ENCODE results near the gene OPN1MW2. TPM values are rescaled to one million over a fixed set of nuclear protein-coding genes. Genes with fewer than 3 reads are reported as not detected.
"Not testable (repeated sequence)": the region's sequence is repeated elsewhere in the genome, so short reads cannot be mapped to it uniquely, and the experiment has no call there.

Gene OPN1MW2
- total RNA-seq, 1 experiment from 2014 or later: not detected

DNA sequence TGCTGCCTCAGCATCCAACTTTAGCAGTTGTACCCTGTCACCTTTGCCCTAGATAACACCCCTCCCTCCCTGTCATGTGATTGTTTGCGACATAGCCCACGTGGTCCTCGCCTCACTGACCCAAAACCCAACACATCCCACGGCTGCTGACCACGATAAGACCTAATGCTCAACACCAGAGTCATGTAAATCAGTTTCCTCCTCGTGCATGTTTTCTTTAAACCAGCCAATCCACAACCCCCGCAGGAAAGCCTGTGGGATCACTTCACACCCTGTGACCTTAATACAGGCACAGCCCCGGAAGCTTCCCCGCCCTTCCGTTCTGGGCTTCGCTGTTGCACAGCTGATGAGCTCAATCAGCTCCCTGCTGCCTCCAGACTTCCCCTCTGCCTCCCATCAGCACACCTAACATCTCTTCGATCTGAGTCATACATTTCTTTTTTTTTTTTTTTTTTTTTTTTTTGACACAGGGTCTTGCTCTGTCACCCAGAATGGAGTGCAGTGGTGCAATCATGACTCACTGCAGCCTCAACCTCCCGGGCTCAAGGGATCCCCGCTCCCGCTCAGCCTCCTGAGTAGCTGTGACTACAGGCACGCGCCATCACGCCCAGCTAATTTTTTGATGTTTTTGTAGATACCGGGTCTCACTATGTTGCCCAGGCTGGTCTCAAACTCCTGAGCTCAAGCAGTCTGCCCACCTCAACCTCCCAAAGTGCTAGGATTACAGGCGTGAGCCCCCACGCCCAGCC, 9.7 kb upstream of the OPN1MW2 start:
- H4K20me1 ChIP-seq (ENCODE audit: control insufficient read depth, insufficient read depth, insufficient read length); H3K27me3 ChIP-seq (ENCODE audit: insufficient read depth, low read length); H3K4me2 ChIP-seq (ENCODE audit: insufficient read depth, insufficient read length, low read length); H2BK5ac ChIP-seq (ENCODE audit: insufficient read length, low read length); H3K9ac ChIP-seq (ENCODE audit: extremely low read depth, insufficient read length, low read length); H3K36me3 Mint-ChIP-seq (ENCODE audit: insufficient read depth in 1 of 3, low read depth in 3 of 3); H2BK15ac ChIP-seq (ENCODE audit: low read depth, low read length); H4K91ac ChIP-seq (ENCODE audit: insufficient read length, low read depth, low read length); H3T11ph ChIP-seq (ENCODE audit: low read length); H3K9me3 Mint-ChIP-seq; H3K14ac ChIP-seq (ENCODE audit: insufficient read depth, low read length); H3K9me3 ChIP-seq (ENCODE audit: control insufficient read depth, low read depth, low read length); H3K79me1 ChIP-seq (ENCODE audit: insufficient read depth, low read depth, low read length, poor library complexity, severe bottlenecking); H3K18ac ChIP-seq (ENCODE audit: insufficient read length, low read depth, low read length); H2BK12ac ChIP-seq (ENCODE audit: insufficient read length, low read depth, low read length); H3K27ac ChIP-seq (ENCODE audit: insufficient read length, low read depth, low read length); H3K4me3 Mint-ChIP-seq; H3K4me1 ChIP-seq (ENCODE audit: insufficient read depth, low read length); H3K56ac ChIP-seq (ENCODE audit: insufficient read length, low read depth, low read length); H3K4ac ChIP-seq (ENCODE audit: low read depth, low read length); H3K4me1 Mint-ChIP-seq; H2AFZ ChIP-seq (ENCODE audit: low read length); H3K27me3 Mint-ChIP-seq (ENCODE audit: low read depth); H3K79me2 ChIP-seq (ENCODE audit: insufficient read depth, low read length); H3K23ac ChIP-seq (ENCODE audit: insufficient read length, low read depth, low read length); DNase-seq; H4K8ac ChIP-seq (replicated peaks; ENCODE audit: insufficient read length, low read depth, low read length); H2AK5ac ChIP-seq (ENCODE audit: insufficient read length, low read length); H2BK20ac ChIP-seq (ENCODE audit: low read depth, low read length, poor library complexity, severe bottlenecking); H2BK120ac ChIP-seq (ENCODE audit: low read depth, low read length, poor library complexity, severe bottlenecking); H3K27ac Mint-ChIP-seq; H3K23me2 ChIP-seq (ENCODE audit: insufficient read length, low read depth, low read length, poor library complexity, severe bottlenecking); H4K5ac ChIP-seq (ENCODE audit: insufficient read length, low read depth, low read length): not testable (repeated sequence)
- no CpG with 5 or more reads among the region's 21 CpGs for WGBS (ENCODE audit: extremely low coverage, insufficient read length, low lambda C conversion rate)

DNA sequence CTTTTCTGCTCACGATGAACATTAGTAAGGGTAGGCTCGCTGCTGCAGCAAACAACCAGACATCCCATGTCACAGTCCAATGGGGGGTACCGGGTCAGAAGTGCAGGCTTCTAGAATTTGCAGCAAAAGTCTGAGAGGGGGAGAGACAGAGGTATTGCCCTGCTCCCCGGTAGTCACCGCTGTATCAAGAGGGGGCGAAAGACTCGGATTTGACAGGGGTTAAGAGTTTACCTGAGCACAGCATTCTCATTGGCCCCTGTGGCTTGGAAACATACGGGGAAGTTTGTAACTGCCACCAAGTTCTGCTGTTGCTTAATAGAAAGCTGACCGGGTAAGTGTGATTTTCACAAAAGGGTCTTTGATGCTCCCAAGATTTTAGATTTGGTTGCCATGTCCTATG, 8.5 kb upstream of the OPN1MW2 start:
- H3K27me3 Mint-ChIP-seq (ENCODE audit: low read depth); H2AFZ ChIP-seq (ENCODE audit: low read length); H3K4me1 ChIP-seq (ENCODE audit: insufficient read depth, low read length); H2BK12ac ChIP-seq (ENCODE audit: insufficient read length, low read depth, low read length); H3K79me2 ChIP-seq (ENCODE audit: insufficient read depth, low read length); H3K23me2 ChIP-seq (ENCODE audit: insufficient read length, low read depth, low read length, poor library complexity, severe bottlenecking); H3K18ac ChIP-seq (ENCODE audit: insufficient read length, low read depth, low read length); H2BK120ac ChIP-seq (ENCODE audit: low read depth, low read length, poor library complexity, severe bottlenecking); H3K9me3 ChIP-seq (ENCODE audit: control insufficient read depth, low read depth, low read length); H3K9me3 Mint-ChIP-seq; H3K4ac ChIP-seq (ENCODE audit: low read depth, low read length); H4K91ac ChIP-seq (ENCODE audit: insufficient read length, low read depth, low read length); H3K4me3 Mint-ChIP-seq; H3K14ac ChIP-seq (ENCODE audit: insufficient read depth, low read length); H2AK5ac ChIP-seq (ENCODE audit: insufficient read length, low read length); H3K36me3 Mint-ChIP-seq (ENCODE audit: insufficient read depth in 1 of 3, low read depth in 3 of 3); H3K56ac ChIP-seq (ENCODE audit: insufficient read length, low read depth, low read length); H4K5ac ChIP-seq (ENCODE audit: insufficient read length, low read depth, low read length); H3K4me1 Mint-ChIP-seq; H3K4me2 ChIP-seq (ENCODE audit: insufficient read depth, insufficient read length, low read length); H3K27ac ChIP-seq (ENCODE audit: insufficient read length, low read depth, low read length); H3K79me1 ChIP-seq (ENCODE audit: insufficient read depth, low read depth, low read length, poor library complexity, severe bottlenecking); H3K27me3 ChIP-seq (ENCODE audit: insufficient read depth, low read length); H3K9ac ChIP-seq (ENCODE audit: extremely low read depth, insufficient read length, low read length); DNase-seq; H3K27ac Mint-ChIP-seq; H2BK15ac ChIP-seq (ENCODE audit: low read depth, low read length); H3T11ph ChIP-seq (ENCODE audit: low read length); H3K23ac ChIP-seq (ENCODE audit: insufficient read length, low read depth, low read length); H4K20me1 ChIP-seq (ENCODE audit: control insufficient read depth, insufficient read depth, insufficient read length); H2BK5ac ChIP-seq (ENCODE audit: insufficient read length, low read length); H2BK20ac ChIP-seq (ENCODE audit: low read depth, low read length, poor library complexity, severe bottlenecking); H4K8ac ChIP-seq (replicated peaks; ENCODE audit: insufficient read length, low read depth, low read length): not testable (repeated sequence)
- WGBS (ENCODE audit: extremely low coverage, insufficient read length, low lambda C conversion rate): no CpG with 5 or more reads among the region's 9 CpGs
